Activated CD8-positive, alpha-beta T cell treated with anti-CD3 and anti-CD28 coated beads for 36 hours (primary cell): ENCODE data around the gene ZNF391. TPM values are rescaled to one million over a fixed set of nuclear protein-coding genes. Genes with fewer than 3 reads are reported as not detected.

Source experiments
- ATAC-seq: fragments of 200-7000 bp; cut with Tn5 transposase; one replicate; pipeline ENCODE4 v1.10.0; 2021; ENCODE audit warnings: mild to moderate bottlenecking, moderate library complexity
- CTCF ChIA-PET: fragments of 350-600 bp; sonication (Branson Sonifier 250); formaldehyde crosslinking; loops from one replicate; lab custom pipeline; 2021; ENCODE audit warnings: antibody characterized with exemption; lab: Charles Lee
- POLR2A ChIA-PET: fragments of 350-600 bp; sonication (Branson Sonifier 250); formaldehyde crosslinking; loops from one replicate; lab custom pipeline; 2021; ENCODE audit warnings: antibody characterized with exemption; lab: Charles Lee
- DNase-seq: peaks from one replicate; pipeline ENCODE4 v3.0.0-alpha.2; 2020
- H3K27ac Mint-ChIP-seq: one replicate; pipeline ENCODE4 v1.8.0; 2021; ENCODE audit warnings: mild to moderate bottlenecking, mixed read lengths
- H3K27me3 Mint-ChIP-seq: one replicate; pipeline ENCODE4 v1.8.0; 2021; ENCODE audit warnings: mixed read lengths
- H3K36me3 Mint-ChIP-seq: one replicate; pipeline ENCODE4 v1.8.0; 2021; ENCODE audit warnings: low read depth, mixed read lengths
- H3K4me1 Mint-ChIP-seq: one replicate; pipeline ENCODE4 v1.8.0; 2021; ENCODE audit warnings: low read depth, mixed read lengths
- H3K4me3 Mint-ChIP-seq: one replicate; pipeline ENCODE4 v1.8.0; 2021; ENCODE audit warnings: mild to moderate bottlenecking, moderate library complexity, mixed read lengths
- H3K9me3 Mint-ChIP-seq: one replicate; pipeline ENCODE4 v1.8.0; 2021; ENCODE audit warnings: mixed read lengths
- CTCF ChIP-seq: fragments of 200-600 bp; IDR thresholded peaks from one replicate; pipeline ENCODE4 v1.8.0; 2022; ENCODE audit warnings: antibody characterized with exemption, mild to moderate bottlenecking
- intact Hi-C: fragments of 100-400 bp; cut with micrococcal nuclease; formaldehyde crosslinking; loops from one replicate; pipeline ENCODE4 v1.10.0; 2022
- total RNA-seq, 2 experiments: library from RNA; stranded (reverse); gene quantifications; one replicate each; pipeline ENCODE4 v1.2.3, GENCODE V29; 2021

The ZNF391 gene
- total RNA-seq, 2 experiments from 2014 or later, result 2.8 to 4.5 TPM

DNA sequence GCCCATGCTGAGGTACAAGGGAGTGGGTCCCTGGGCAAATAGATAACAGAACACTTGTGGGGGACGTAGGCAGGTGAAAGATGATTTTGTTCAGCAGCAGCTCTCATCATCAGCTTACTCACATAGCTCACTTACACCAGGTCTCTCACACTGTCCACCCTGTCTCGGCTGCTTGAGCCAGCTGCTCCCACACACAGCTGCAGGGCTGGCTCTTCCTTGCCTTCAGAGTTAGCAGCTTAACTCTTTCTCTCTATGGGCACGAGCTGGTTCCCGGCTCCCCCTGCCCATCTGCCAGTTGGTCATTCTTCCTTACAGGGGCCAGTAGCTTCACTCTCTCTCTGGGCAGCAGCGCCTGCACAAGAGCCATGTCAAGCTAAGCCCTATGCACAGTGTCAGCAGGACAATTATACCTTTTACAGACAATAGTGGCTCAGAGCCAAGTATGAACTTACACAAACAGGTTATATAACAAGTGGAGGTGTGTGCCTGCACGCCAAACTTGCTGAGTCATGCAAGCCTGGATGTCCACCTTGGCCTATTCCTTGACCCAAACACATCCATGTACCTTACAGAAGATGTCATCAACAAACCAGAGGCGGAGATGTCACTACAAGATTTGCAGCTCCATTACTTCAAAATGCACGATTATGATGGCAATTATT is 18.7 kb downstream of the ZNF391 start:
- POLR2A ChIA-PET, result no interaction called here
- intact Hi-C loops, result no loop called here
- Mint-ChIP-seq H3K4me3 (no peak overlapping the region), H3K4me1 (no peaks in the 10 kb centered on the region), H3K27ac (no peak overlapping the region), H3K36me3 (peaks cover 13% of the 10 kb centered on the region), H3K9me3 (peaks cover 13% of the 10 kb centered on the region), H3K27me3 (peaks cover 1% of the 10 kb centered on the region)
- no peak for ATAC-seq
- CTCF ChIA-PET, result interaction anchor here (0.6 kb wide), 1 partner anchor 201 kb away, joined by 3 read pairs; no protein-coding TSS in a partner anchor
- no peak for DNase-seq
- no peak for TF ChIP-seq CTCF

GRCh38 chr6:27414300-27414699 is 25.7 kb downstream of the ZNF391 start:
- no peak overlapping the region for H3K4me3 Mint-ChIP-seq

DNA sequence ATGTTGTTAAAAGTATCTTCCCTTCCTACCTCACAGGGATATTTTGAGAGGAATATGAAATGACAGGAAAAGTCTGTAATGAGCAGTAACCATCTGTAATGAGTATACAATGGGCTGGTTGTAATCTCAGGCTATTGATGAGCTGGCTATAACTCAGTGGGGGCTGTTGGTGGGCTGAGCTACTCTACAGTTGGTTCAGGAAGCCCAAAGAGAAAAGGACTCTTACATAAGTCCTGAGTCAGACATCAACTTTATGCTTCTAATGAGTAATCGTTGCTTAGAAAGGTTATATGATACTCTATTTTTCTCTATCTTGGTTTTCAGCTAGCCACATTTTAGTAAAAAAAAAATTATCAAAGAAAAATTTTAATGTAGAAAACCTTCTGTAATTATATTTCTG is 26.4 kb downstream of the ZNF391 start:
- Mint-ChIP-seq H3K4me1 (no peaks in the 10 kb centered on the region), H3K9me3 (no peaks in the 10 kb centered on the region), H3K4me3 (no peak overlapping the region), H3K27me3 (peaks cover 12% of the 10 kb centered on the region), H3K36me3 (peaks cover 1% of the 10 kb centered on the region), H3K27ac (no peak overlapping the region)
- no peak for ATAC-seq
- ChIA-PET CTCF (no interaction called here), POLR2A (no interaction called here)
- no peak for TF ChIP-seq CTCF
- no peak for DNase-seq
- intact Hi-C loops, result no loop called here

More at GRCh38 chr6:27414300-27414699, 25.7 kb downstream of the ZNF391 start:
- CTCF ChIA-PET, result no interaction called here
- POLR2A ChIA-PET, result no interaction called here
- no peaks in the 10 kb centered on the region for H3K4me1 Mint-ChIP-seq
- ATAC-seq (no peak), DNase-seq (no peak)
- no peak for TF ChIP-seq CTCF
- peaks cover 1% of the 10 kb centered on the region for H3K36me3 Mint-ChIP-seq
- peaks cover 7% of the 10 kb centered on the region for H3K27me3 Mint-ChIP-seq
- H3K27ac Mint-ChIP-seq, result no peak overlapping the region
- H3K9me3 Mint-ChIP-seq, result no peaks in the 10 kb centered on the region
- intact Hi-C loops, result no loop called here

DNA sequence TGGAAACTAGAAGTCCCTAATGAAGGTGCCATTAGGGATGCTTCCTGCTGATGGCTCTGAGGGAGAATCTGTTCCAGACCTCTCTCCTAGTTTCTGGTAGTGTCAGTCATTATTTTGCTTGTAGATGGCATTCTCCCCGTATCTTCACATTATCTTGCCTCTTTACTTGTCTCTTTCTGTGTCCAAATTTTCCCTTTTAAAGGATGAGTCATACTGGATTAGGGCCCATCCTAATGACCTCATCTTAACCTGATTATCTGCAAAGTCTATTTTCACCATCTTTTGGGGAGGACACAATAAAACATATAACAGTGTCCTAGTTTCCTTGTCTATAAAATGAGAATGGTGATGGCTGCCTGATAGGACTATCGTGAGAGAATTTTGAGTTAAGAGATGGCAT is 27.3 kb downstream of the ZNF391 start:
- no peak for DNase-seq
- intact Hi-C loops, result no loop called here
- POLR2A ChIA-PET, result no interaction called here
- Mint-ChIP-seq H3K4me1 (no peaks in the 10 kb centered on the region), H3K4me3 (no peak overlapping the region), H3K36me3 (no peaks in the 10 kb centered on the region), H3K9me3 (no peaks in the 10 kb centered on the region), H3K27me3 (peaks cover 15% of the 10 kb centered on the region), H3K27ac (no peak overlapping the region)
- no peak for ATAC-seq
- no peak for TF ChIP-seq CTCF
- CTCF ChIA-PET, result no interaction called here

DNA sequence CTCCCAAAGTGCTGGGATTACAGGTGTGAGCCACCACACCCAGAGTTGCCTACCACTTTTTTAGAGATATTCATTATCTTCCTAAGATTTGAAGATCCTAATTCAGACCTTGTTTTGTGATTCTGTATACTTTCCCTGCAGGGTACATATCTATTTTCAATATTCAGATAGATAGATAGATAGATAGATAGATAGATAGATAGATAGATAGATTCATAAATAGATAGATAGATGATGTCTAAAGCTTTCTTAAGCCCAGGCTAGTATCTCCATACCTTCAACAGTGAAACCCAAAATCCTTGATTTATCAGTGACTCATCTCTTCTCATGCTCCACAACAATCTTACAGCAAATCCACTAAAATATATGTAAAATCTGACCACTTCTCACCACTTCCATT is 30.8 kb downstream of the ZNF391 start:
- Mint-ChIP-seq H3K27ac (no peak overlapping the region), H3K4me1 (no peaks in the 10 kb centered on the region), H3K9me3 (no peaks in the 10 kb centered on the region), H3K36me3 (no peaks in the 10 kb centered on the region), H3K27me3 (peaks cover 23% of the 10 kb centered on the region), H3K4me3 (no peak overlapping the region)
- TF ChIP-seq CTCF, result no peak
- no peak for ATAC-seq
- CTCF ChIA-PET, result no interaction called here
- intact Hi-C loops, result no loop called here
- POLR2A ChIA-PET, result no interaction called here
- no peak for DNase-seq
